ENCODE data around the gene GNG8.

The GNG8 gene

DNA sequence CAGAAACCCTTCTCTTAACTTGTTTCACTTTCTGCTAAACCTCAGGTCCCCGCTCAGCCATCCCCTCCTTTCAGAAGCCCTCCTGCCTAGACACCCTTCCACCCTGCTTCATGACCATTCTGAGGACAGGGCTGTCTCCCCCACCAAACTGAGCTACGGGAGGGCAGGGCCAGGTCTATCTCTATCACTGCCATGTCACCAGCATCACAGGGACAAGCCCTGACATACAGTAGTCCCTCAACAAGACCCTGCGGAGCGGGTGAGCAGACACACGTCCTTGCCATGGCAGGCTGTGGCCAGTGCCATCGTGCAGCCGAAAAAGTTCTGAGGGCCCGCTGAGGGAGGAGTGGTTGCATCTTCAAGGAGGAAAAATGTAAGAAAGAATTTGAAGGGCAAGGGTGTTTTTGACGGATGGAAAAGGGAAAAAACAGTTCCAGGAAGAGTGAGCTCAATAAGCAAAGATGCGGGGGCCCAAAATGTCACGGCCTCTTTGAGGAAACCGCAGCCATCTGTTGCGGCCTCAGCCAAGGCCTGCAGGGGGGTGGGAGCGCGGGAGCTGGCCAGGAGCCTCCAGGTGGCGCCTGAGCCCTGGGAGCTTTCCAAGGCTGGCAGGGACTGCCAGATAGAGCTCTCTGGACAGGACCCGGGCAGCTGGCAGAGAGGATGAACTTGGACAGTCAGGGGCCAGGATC lies 19.2 kb downstream of the GNG8 start:
- peak; percentile 78 for DNase-seq

DNA sequence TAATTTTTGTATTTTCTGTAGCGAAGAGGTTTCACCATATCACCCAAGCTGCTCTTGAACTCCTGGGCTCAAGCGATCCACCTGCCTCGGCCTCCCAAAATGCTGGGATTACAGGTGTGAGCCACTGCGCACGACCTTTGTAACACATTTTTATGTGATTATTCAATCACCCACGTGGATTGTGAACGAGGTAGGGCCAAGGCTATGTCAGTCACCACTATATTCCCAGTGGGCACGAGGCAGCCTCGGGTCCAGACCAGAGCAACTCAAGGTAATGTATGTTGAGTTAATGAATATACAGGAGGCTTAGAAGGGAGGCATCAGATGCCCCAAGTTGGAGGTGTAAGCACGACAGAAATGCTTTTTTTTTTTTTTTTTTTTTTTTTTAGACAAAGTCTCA lies 20.0 kb downstream of the GNG8 start:
- DNase-seq: no peak

DNA sequence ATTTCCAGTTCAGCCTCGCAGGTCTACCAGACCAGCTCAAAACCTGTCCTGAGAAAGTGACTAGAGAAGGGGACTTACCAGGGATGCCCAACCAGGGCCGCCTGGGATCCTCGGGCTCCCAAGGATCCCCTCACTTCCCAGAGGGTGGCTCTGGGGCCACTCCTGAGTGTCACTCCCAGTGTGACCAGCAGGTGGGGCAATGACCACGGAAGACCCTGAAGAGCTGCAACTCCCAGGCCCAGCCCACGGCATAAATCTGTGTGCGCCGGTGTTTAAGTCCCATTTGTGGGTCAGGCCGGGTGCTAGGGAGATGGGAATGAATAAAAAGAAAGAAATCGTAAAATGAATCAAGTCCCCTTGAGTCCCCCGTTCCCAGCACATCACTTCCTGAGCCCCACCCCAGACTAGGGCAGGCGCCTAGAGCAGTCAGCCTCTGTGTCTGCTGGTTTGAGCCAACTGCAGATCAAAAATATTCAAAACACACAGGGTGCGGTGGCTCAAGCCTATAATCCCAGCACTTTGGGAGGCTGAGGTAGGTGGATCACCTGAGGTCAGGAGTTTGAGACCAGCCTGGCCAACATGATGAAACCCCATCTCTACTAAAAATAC lies 21.8 kb downstream of the GNG8 start:
- peak; percentile 86 for DNase-seq

DNA sequence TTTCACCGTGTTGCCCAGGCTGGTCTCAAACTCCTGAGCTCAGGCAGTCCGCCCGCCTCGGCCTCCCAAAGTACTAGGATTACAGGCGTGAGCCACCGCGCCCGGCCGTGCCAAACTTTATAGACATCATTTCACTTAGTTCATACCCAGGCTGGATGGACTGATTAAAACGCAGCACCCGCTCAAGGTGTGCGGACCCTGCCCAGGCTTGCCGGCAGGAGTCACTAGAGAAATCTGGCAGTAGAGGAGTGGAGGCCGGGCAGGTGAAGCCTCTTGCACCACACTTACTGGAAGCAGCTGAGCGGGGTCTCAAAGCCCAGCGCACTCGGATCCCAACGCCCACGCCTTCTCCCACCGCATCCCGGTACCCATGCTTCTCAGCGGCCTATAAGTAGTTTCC lies 22.5 kb downstream of the GNG8 start:
- no peak for DNase-seq

DNA sequence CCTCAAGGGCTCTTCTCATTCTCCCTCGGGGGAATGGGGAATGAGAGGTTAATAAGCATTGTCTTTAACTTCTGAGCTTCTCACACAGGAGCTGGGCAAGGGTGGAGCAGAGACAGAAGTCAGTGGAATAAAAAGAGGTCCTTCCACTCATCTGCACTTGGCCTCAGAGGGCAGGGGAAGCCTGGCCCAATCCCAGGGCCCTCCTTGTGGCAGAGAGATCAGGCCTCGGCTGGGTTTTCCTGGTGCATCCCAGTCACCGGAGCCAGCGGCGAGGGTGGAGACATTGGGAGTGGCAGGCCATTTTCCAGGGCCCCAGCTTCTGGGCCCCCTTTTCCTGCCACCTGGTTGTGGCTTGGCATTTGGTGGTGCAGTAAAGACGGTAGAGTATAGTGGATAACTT lies 24.2 kb downstream of the GNG8 start:
- no peak for DNase-seq

DNA sequence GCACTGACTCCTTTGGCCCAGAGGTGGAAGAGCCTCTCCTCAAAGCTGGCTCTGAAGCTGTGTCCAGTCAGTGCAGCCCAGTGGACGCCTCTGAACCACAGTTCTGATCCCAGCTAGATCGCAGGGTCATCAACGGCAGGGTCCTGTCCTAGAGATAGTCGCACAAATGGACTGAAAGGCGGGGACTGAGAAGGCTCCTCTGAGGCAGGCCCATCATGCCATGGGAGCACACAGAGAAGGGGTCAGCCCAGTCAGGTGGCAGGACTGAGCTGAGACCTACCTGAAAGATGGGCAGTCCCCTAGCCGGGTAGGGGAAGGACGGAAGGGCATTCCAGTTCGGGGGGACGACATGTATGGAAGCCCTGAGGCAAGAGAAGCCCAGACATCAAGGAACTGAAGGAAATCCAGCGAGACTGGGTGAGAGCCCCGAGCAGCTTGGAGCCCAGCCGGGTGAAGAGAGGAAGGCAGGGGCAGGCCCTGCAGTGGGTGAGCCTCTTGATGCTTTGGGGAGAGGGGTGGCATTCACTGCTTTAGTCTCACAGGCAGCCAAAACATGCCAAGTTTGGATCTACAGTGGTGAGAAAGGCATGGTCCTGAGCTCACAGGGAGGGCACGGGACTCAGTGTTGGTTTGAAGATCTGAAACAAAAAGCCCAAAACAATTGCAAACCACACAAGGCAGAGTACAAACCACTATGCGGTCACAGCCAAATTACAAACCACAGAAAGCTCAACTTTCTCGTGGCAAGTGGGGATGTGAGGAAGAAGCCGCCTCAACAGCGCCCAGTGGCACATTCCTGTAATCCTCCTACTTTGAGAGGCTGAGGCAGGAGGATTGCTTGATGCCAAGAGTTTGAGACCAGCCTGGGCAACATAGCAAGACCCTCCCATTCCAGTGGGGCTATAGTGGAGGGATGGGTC lies 24.9 kb downstream of the GNG8 start:
- peak; percentile 43 for DNase-seq

DNA sequence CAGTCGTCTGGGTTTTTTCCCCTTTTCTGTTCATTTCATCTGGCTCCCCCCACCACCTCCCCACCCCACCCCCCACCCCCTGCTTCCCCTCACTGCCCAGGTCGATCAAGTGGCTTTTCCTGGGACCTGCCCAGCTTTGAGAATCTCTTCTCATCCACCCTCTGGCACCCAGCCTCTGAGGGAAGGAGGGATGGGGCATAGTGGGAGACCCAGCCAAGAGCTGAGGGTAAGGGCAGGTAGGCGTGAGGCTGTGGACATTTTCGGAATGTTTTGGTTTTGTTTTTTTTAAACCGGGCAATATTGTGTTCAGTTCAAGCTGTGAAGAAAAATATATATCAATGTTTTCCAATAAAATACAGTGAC lies 25.6 kb downstream of the GNG8 start:
- DNase-seq: no peak

DNA sequence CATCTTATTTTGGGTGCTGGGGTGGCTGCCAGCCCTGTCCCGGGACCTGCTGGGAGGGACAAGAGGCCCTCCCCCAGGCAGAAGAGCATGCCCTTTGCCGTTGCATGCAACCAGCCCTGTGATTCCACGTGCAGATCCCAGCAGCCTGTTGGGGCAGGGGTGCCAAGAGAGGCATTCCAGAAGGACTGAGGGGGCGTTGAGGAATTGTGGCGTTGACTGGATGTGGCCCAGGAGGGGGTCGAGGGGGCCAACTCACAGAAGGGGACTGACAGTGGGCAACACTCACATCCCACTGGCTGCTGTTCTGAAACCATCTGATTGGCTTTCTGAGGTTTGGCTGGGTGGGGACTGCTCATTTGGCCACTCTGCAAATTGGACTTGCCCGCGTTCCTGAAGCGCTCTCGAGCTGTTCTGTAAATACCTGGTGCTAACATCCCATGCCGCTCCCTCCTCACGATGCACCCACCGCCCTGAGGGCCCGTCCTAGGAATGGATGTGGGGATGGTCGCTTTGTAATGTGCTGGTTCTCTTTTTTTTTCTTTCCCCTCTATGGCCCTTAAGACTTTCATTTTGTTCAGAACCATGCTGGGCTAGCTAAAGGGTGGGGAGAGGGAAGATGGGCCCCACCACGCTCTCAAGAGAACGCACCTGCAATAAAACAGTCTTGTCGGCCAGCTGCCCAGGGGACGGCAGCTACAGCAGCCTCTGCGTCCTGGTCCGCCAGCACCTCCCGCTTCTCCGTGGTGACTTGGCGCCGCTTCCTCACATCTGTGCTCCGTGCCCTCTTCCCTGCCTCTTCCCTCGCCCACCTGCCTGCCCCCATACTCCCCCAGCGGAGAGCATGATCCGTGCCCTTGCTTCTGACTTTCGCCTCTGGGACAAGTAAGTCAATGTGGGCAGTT lies 26.2 kb downstream of the GNG8 start:
- no peak for DNase-seq

DNA sequence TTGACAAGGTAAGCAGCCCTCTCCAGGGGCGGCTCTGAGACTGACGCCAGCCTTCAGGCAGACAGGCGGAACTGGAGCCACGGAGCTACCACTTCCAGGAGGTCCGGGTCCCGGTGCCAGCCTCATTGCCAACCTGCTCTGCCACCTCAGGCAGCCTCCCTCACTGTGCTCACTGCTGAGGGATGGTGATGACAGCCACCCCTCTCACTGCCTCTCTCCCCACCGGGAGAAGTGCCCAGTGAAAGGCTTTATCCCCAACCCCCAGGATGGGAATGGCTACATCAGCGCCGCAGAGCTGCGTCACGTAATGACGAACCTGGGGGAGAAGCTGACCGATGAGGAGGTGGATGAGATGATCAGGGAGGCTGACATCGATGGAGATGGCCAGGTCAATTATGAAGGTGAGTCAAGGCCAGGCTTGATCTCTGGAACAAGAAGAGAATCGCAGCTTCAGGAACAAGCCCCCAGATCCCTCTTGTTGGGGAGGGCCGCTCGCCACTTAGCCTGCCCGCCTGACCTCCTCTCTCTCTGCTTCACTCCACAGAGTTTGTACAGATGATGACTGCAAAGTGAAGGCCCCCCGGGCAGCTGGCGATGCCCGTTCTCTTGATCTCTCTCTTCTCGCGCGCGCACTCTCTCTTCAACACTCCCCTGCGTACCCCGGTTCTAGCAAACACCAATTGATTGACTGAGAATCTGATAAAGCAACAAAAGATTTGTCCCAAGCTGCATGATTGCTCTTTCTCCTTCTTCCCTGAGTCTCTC lies 27.2 kb downstream of the GNG8 start:
- DNase-seq: no peak

DNA sequence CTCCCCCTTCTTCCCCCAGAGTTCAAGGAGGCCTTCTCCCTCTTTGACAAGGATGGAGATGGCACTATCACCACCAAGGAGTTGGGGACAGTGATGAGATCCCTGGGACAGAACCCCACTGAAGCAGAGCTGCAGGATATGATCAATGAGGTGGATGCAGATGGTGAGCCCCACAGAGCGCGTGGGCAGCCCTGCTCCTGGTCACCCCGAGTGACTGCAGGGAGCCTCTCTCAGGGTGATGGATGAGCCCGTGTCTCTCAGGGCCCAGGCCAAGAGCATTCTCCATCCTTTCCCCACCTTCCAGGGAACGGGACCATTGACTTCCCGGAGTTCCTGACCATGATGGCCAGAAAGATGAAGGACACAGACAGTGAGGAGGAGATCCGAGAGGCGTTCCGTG lies 27.8 kb downstream of the GNG8 start:
- no peak for DNase-seq

DNA sequence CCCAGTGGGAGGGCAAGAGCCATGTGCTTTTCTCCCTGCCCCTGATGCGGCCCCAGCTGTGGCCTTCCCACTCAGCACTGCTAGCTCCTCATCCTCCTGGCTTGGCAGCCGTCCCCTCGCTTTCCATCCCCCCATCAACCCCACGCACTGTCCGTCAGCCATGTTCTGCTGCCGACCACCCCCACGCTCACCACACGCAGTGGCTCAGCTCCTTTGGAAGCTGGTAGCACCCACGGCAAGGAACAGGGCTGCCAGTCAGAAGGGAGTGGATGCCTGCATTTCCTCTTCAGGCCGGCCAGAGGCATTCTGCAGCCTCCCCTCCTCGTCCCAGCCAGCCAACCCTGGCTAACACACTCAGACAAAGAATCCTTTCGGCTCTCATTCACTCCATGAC lies 28.6 kb downstream of the GNG8 start:
- DNase-seq: no peak

DNA sequence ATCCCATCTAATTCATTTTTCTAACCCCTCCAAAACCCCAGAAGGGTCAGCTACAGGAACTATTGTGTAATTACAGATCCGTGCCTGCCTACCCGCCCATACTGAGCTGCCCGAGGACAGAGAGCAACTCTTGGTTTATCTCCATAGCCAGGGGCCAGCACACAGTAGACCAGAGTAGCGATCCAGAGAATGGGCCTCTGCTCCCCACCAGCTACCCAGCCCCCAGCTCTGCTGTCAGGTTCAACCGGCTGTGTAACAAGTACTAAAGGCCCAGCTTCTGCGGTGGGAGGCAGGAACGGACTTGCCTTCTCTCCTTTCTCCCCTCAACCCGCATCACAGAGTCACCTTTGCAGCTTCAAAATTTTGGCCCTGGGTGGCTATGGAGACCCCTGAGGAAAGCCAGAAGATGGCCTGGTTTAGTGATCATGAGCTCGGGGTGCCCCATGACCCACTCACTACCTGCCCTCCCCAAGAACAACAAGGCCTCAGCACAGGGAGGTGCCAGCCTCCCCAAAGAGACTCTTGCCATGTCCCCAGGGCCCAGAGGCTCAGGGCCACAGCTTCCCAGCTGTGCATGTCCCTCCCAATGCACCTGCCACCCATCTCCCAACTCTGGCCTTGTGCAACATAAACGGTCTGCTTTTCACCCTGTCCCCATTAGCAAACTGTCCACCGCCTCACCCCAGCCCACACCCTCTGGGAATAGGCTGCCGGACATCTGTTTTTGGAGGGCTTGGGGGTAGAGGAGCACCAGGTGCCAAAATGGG lies 29.1 kb downstream of the GNG8 start:
- DNase-seq: no peak

DNA sequence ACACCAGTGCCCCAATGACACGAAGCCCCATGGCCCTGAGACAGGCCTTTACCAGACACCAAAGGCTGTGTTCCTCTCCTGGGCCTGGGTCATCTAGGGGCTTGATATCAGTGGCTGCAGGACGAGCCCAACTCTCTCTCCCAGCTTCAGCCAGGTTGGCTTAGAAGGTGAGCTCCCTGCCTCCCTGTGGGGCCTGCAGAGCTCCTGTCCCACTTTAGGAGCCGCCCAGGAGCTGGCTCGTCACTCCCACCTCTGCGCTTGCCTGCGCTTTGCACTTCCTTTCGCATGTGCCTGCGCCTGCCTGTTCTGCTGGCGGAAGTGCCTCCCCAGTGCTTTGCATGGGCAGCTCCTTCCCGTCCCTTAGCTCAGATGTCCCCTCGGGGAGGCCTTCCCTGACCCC lies 30.0 kb downstream of the GNG8 start:
- DNase-seq: no peak

DNA sequence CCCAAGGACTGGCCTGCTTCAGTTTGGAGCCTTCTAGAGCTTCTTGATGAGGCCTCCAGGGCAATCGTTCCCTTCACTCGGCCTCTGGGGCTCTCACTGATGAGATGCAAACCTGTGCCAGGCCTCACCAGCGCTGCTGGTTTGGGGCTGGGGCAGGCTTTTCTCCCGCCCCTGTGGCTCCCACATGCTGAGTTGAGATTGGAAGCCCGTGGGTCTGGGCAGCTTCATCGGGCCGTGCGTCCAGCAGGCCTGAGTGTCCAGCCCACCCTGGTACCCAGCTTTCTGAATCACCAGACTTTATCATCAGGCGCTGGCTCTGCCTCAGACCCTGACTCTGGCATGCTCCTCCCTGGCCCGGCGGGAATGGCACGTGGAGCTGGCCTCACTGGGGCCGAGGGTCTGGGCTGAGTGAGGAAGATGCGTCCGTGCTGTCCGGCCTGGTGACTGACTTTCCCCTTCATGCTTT lies 30.6 kb downstream of the GNG8 start:
- no peak for DNase-seq

DNA sequence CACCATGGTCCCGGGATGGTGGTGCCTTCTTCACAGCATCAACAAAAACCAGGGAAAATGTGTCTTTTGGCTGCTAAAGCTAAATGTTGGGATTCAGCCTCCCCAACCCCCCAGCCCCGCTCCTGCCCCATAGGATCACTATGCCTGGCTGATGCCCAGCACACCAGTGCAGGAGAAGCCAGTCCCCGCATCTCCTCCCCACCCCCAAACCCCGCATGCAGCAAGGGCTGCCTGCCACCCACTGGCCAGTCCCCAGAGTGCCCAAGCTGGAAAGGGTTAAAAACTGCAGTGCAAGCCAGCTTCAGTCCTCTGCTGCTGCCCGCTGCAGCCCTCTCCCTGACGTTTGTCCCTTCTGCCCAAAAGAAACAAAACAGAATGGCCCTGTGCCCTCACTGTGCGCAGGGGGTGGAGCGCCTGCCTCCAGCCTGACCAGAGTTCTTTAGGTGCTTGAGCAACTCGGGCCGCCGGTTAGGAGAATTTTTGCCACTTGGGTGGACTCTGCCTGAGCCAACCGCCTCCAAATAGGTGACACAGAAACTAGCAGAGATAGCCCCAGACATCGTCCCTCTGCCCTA lies 31.1 kb downstream of the GNG8 start:
- no peak for DNase-seq

DNA sequence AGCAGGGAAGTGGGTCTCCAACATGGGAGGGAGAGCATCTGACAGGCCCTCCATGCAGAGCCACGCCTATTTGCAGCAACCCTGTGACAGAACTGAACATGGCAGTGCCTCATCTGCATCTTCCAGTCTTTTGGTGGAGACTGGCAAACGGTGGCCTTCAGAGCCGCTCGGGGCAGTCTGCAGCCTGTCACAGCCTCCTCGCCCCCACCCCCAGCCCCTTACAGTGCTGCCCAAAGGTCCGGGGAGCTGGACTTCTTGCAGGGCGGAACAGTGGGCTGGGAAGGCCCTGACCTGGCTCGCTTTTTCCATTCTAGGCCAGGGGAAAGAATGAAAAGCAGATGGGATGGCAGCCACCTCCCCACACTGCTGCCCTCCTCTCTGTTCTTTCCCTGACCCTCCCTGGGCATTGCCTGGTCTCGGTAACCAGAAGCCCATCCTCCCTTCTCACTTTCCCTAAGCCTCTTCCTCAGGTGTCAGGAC lies 32.2 kb downstream of the GNG8 start:
- no peak for DNase-seq

DNA sequence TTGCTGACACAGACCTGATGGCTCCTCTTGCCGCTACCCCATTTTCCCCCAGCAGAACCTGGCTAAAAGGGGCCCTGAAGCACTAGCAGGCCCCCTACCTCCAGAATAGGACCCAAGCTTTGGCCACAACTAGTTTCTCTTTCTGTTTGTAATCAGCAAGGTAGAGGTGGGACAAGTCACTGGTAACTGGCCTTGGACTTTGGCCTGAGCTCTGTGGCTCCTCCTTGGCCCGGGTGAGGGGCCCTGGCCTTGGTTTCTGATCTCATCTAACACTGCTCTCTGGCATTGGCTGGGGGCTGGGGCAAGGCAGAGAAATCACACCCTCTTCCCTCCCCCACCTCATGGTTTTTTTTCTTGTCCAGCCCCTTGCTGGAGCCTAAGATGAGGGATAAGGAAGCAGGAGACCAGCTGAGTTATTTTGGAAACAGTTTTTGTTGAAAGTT lies 32.8 kb downstream of the GNG8 start:
- peak; percentile 36 for DNase-seq

DNA sequence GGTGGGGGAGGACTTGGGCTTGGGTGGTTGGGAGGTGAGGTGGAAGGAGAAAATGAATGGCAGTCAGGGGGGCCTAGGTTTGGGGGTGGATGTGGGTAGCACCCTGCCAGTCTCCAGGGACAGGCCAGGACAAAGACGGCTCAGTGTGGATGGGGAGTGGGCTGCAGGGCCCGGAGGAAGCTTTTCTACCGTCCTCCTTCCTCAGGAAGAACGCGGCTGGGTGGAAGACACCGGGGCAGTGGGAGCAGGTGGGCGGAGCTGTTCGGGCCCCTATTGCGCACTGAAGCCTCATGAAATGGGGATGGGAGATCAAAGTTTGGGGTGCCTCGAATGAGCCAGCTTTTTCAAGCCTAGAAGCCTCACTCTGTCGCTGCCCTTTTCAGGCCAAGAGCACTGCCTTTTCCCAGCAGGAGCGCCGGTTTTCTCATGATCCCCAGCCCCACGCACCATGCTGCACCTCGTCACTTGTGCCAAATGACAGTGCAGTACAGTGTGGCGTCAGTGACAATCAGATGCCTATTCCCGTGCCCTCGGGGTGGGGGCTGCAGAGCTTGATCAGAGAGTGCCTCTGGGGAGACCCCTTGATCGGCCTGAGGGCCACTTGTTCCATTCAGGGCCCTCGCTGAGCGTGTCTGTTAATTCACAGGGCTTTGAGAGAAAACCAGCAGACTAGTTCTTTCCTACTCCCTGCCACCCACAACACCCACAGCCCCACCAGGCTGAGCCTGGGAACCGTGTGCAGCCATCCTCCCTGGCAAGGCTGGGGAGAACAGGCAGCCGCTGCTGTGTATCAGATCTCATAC lies 33.4 kb downstream of the GNG8 start:
- DNase-seq: peak; percentile 54

DNA sequence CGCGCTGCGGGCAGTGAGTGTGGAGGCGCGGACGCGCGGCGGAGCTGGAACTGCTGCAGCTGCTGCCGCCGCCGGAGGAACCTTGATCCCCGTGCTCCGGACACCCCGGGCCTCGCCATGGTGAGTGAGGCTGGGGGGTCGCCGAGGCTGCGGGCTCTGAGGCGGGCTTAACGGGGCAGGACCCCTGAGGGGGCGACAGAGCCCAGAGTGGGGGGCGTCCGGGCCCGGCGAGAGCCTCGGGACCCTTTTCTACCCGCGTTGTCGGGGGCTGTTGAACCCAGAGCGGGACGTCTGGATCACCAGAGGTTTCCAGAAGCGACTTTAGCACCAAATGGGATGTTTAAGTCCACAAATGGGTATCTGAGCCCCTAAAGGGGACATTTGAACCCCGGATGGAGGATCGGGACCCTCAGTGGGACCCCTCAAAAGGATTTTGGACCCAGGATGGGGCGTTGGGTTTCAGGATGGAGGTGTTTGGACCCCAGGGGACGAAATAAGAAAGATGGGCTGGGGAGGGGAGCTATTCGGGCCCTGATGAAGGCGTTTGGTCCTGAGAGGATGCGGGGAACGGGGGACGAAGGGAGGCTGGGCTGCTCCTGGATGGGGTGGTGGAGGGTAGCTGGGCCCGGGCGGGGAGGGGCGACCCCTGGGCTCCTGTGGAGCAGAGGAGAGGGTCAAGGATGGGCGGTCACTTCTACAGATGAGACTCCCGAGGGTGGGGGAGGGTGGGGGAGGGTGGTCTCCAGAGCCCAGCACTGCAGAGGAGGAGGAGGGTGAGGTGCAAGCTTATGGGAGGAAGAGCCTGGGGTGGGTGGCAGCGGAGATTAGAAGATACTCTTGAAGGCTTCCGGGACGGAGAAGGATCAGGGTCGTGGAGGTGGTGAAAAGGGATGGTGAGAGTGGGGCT lies 34.4 kb downstream of the GNG8 start, which contains the start of gene CALM3:
Gene CALM3, plus strand, starts transcription at position 13 of the 907 bp plus-strand sequence. Its CDS starts 105 bp downstream, at position 118.
- peak; percentile 49 for DNase-seq

Data from hematopoietic multipotent progenitor cell treated with erythropoietin and hydrocortisone succinate and interleukin-3 and kit ligand, for 4 days (in vitro differentiated cells).